ENCODE data around the gene RCSD1.

The RCSD1 gene

GRCh38 chr1:167643441-167643840 lies 13.4 kb downstream of the RCSD1 start:
- DNase-seq, result no peak

DNA sequence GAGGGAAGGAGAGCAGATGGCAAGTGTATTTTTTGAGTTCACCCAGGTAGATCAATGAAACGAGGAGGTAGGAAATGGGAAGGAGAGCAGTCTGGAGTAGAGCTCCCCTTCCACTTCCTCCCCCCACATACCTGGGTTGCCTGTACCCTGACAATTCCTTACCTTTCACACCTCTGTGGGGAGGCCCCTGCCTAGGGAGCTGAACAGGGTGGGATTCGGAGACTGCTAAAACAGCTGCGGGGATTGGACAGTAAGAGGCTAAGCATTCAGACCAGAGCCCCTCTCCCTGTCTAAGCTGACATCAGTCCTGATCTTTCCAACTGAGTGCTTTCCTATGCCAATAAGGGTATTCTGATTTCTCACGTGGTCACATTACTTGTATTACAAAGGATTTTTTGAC lies 14.5 kb downstream of the RCSD1 start:
- no peak for DNase-seq

GRCh38 chr1:167645140-167645541 lies 15.1 kb downstream of the RCSD1 start:
- DNase-seq, result no peak

- DNase-seq, result no peak
These were observed 15.8 kb downstream of the RCSD1 start for GRCh38 chr1:167645625-167646414.

DNA sequence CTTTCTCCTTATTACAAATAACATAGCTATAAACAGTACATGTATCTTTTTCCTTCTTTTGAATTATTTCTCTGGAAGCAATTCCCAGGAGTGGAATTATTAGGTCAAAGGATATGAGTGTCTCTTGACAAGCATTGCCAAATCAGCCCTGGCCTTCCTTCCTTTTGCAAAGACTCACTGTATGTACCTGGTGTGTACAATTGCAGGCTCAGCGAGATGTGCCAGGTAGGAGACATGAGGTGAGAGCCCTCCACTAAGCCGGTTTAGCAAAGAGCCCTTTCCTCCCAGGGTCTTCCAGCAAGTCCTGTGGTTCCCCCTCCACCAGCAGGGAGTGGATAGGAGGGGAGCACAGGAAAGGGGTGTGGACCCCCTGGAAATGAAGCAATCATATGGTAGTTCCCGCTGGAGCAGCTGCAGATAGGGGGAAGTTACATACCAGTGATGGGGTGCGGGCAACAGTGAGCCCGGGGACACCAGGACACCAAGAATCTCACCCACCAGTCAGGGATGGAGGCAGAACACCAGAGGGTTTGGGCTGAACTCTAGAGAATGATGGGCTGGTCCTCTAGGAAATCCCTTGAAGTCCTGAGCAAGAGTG lies 18.3 kb downstream of the RCSD1 start:
- DNase-seq, result no peak

- peak; percentile 43 to 53 for DNase-seq
These were observed 19.1 kb downstream of the RCSD1 start for GRCh38 chr1:167648978-167649744.

DNA sequence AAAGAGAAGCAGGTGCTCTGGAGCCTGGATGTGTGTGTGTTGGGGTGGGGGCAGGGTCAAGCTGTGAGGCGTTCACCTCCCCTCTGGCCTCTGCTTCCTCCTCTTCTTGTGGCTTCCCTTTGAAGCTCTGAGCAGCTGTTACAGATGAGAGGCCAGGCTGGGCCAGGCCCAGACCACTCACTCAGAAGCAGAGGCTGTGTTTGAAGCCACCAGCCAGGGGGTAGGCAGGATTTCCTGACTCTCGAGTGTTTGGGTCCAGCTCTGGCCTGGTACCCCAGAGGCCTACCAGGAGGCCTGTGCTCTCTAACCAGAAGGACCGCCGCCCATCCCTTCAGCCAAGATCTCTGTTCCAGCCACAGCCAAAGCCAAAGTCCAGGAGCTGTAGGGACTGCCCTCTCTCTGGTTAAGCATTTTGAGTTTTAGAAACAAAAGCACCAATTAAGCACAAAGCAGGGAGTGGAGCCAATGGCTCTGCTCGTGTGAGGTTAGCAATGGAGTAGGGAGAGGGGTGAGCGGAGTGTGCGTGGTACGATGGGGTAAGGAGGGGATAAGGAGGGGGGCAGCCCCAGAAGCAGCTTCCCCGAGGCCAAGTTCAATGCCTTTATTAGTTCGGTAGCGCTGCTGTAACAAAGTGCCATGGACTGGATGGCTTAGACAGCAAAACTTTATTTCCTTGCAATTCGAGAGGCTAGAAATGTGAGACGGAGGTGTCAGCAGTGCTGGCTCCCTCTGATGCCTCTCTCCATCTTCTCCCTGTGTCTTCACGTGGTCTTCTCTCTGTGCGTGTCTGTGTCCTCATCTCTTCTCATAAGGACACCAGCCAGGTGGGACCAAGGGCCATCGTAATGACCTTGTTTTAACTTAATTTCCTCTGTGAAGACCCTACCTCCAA lies 20.5 kb downstream of the RCSD1 start:
- DNase-seq, result peak in 1 of 2 donors; percentile 22

- DNase-seq, result no peak
These were observed 21.2 kb downstream of the RCSD1 start for GRCh38 chr1:167651161-167651693.

DNA sequence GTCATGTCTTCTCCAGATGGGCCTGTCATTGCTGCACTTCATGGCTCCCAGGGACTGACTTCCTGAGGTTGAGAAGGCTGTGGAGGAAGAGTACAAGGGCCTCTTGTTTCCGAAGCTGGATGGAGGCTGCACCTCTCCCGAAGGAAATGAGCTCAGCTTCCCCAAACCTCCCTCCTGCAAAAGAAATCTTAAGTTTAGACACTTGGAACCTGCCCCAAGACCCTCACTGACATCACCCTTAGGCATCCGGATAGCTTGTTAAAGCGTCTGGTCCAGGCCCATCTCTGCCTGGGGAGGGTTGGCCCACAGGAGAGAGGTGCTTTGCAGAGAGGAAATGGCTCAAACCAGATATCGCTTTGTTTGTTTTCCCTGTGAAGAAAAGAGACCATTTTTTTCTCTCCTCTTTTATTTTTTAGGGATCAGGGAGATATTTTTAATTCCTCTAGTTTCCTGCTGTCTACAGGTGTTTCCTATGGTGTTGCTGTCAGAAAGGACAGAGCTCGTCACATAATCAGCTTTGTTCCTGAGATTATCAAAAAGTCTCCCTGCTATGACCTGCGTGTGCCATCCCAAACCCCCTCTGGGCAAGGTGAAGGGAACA lies 25.0 kb downstream of the RCSD1 start:
- no peak for DNase-seq

GRCh38 chr1:167656657-167657056 lies 26.6 kb downstream of the RCSD1 start:
- no peak for DNase-seq

GRCh38 chr1:167658574-167659328 lies 28.7 kb downstream of the RCSD1 start:
- peak; percentile 65 to 80 for DNase-seq

GRCh38 chr1:167659450-167659849 lies 29.4 kb downstream of the RCSD1 start:
- DNase-seq, result no peak

- no peak for DNase-seq
These were observed 29.8 kb downstream of the RCSD1 start for GRCh38 chr1:167659881-167660280.

- no peak for DNase-seq
These were observed 31.7 kb downstream of the RCSD1 start for GRCh38 chr1:167661527-167662426.

- peak in 1 of 2 donors; percentile 52 for DNase-seq
These were observed 33.2 kb downstream of the RCSD1 start for GRCh38 chr1:167663002-167663772.

GRCh38 chr1:167665469-167665868 lies 35.4 kb downstream of the RCSD1 start:
- DNase-seq, result no peak

- no peak for DNase-seq
These were observed 36.4 kb downstream of the RCSD1 start for GRCh38 chr1:167666416-167666815.

DNA sequence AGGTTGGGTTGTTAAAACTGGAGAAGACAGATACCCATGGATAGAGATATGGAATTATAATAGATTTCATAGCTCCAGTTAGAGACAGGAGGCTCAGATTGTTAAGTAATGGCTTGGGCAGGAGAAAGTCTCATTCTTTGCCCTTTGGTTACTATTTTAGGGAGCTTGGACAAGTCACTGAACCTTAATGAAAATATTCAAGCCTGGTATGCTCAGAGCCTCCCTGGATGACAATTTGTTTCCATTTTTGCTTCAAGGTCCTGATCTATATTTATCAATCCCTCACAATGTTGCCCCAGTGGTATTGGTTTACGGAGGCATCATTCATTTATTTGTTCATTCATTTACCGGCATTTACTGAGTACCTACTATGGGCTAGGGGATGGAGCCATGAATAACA lies 37.5 kb downstream of the RCSD1 start:
- DNase-seq, result no peak

- DNase-seq, result peak; percentile 27 to 38
These were observed 38.1 kb downstream of the RCSD1 start for GRCh38 chr1:167668108-167668507.
